Effector memory CD8-positive, alpha-beta T cell (primary cell): ENCODE results near the gene RAB43.
"Not testable (repeated sequence)": the region's sequence is repeated elsewhere in the genome, so short reads cannot be mapped to it uniquely, and the experiment has no call there.

Experiments
- ATAC-seq: fragments of 150-1000 bp; cut with Tn5 transposase; replicated peaks from 2 replicates; pipeline ENCODE4 v1.10.0; 2021; ENCODE audit warnings: mild to moderate bottlenecking, moderate library complexity
- DNase-seq, 3 experiments: peaks; one replicate each; pipeline ENCODE4 v3.0.0; 2021
- H3K27ac Mint-ChIP-seq, 2 donors: one replicate each; pipeline ENCODE4 v1.8.0; 2022; ENCODE audit warnings: mild to moderate bottlenecking in 2 of 2, mixed read lengths in 2 of 2, moderate library complexity in 2 of 2
- H3K27me3 Mint-ChIP-seq, 2 donors: one replicate each; pipeline ENCODE4 v1.8.0; 2022; ENCODE audit warnings: mixed read lengths in 2 of 2
- H3K36me3 Mint-ChIP-seq: one replicate; pipeline ENCODE4 v1.8.0; 2022; ENCODE audit warnings: mild to moderate bottlenecking, moderate library complexity, mixed read lengths; ENCODE audit not compliant: insufficient read depth
- H3K4me1 Mint-ChIP-seq, 2 donors: one replicate each; pipeline ENCODE4 v1.8.0; 2022; ENCODE audit warnings: low read depth in 2 of 2, mixed read lengths in 2 of 2
- H3K4me3 Mint-ChIP-seq, 2 donors: one replicate each; pipeline ENCODE4 v1.8.0; 2022; ENCODE audit warnings: mild to moderate bottlenecking in 2 of 2, mixed read lengths in 2 of 2, moderate library complexity in 2 of 2
- H3K9me3 Mint-ChIP-seq, 2 donors: one replicate each; pipeline ENCODE4 v1.8.0; 2022; ENCODE audit warnings: mixed read lengths in 2 of 2

The RAB43 gene

DNA sequence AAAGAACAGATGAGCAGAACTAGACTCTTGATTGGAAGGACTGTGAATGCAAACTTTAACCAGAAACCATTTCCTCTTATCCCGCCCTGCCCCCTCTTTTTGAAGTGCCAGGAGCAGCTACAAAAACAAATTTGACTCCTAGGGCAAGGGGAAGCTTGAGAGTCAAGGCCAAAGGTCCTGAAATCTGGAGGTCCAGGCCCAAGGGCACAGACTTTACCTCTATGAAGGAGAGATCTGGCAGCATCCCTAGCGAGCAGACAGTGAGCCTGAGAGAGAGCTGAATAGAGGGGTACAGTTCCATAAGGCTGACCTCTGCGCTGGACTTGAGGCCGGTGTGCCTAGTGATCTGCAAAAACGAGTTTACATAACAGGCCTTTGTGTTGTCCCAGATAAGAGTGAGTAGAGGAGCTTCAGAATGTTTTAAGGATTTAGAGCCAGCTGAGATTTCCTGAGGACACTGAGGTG lies 5.1 kb downstream of the RAB43 start:
- peaks cover 36 to 52% of the 10 kb centered on the region in 2 donors for H3K4me1 Mint-ChIP-seq
- DNase-seq, result no peak
- peak overlapping the region in 1 of 2 donors; percentile 23 for H3K27ac Mint-ChIP-seq
- H3K36me3 Mint-ChIP-seq, result peaks cover 35% of the 10 kb centered on the region
- H3K4me3 Mint-ChIP-seq, result peak overlapping the region; percentile 45 to 49
- H3K9me3 Mint-ChIP-seq, result no peaks in the 10 kb centered on the region
- no peak for ATAC-seq
- H3K27me3 Mint-ChIP-seq, result no peaks in the 10 kb centered on the region

GRCh38 chr3:129114455-129114854 lies 7.1 kb downstream of the RAB43 start:
- H3K27ac Mint-ChIP-seq, result no peak overlapping the region
- peaks cover 27 to 41% of the 10 kb centered on the region in 2 donors for H3K4me1 Mint-ChIP-seq
- no peaks in the 10 kb centered on the region for H3K27me3 Mint-ChIP-seq
- ATAC-seq, result no peak
- no peaks in the 10 kb centered on the region for H3K9me3 Mint-ChIP-seq
- no peak for DNase-seq
- H3K4me3 Mint-ChIP-seq, result no peak overlapping the region
- H3K36me3 Mint-ChIP-seq, result peaks cover 42% of the 10 kb centered on the region

GRCh38 chr3:129112308-129113052 lies 9.1 kb downstream of the RAB43 start:
- Mint-ChIP-seq H3K27ac (no peak overlapping the region), H3K9me3 (no peaks in the 10 kb centered on the region), H3K4me1 (peaks cover 23 to 36% of the 10 kb centered on the region in 2 donors), H3K4me3 (no peak overlapping the region), H3K27me3 (no peaks in the 10 kb centered on the region), H3K36me3 (peaks cover 51% of the 10 kb centered on the region)
- ATAC-seq, result no peak
- DNase-seq, result no peak

DNA sequence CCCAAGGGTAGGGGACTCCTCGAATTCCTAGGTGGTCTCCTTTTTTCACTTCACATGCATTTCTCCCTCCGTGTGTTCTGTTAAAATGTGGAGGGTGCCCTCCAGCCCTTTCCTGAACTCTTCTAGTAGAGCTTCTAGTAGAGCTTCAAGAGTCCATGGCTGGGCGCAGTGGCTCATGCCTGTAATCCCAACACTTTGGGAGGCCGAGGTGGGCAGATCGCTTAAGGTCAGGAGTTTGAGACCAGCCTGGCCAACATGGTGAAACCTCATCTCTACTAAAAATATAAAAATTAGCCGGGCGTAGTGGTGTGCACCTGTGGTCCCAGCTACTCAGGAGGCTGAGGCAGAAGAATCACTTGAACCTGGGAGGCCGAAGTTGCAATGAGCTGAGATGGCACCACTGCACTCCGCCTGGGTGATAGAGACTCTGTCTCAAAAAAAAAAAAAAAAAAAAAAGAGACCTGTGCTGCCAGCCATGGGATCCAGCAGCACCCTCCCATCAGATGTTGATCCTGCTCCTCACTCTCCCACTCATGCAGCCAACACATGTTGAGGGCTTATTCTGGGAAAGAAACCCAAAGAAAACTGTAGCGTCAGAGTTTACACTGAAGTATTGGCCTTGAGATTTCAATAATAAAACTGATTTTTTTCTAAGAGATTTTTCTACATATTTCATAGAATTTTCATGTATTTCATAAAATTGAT lies 10.4 kb downstream of the RAB43 start:
- peak overlapping the region in 1 of 2 donors; percentile 35 for H3K27ac Mint-ChIP-seq
- not testable (repeated sequence) for H3K9me3 Mint-ChIP-seq, DNase-seq, H3K27me3 Mint-ChIP-seq, H3K4me3 Mint-ChIP-seq, ATAC-seq
- peaks cover 22 to 26% of the 10 kb centered on the region in 2 donors for H3K4me1 Mint-ChIP-seq
- H3K36me3 Mint-ChIP-seq, result peaks cover 55% of the 10 kb centered on the region

DNA sequence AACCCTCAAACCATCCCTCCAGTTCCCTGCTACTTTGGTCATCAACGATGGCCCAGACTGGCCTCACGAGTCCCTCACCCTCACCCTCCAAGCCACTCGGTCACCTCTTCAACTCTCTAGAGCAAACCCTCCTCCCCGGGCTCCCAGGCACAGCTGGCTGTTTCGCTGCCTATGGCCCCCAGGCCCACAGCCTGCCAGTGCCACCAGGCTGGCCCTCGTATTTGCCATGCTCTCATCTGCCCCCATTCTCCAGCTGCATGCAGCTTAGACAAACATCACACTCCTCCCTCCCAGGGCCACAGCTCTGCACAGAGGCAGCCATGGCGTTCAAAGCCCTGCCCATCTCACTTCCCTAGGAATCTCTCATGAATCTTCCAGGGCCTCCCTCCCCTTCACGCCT lies 13.8 kb downstream of the RAB43 start:
- Mint-ChIP-seq H3K4me1 (peaks cover 31 to 38% of the 10 kb centered on the region in 2 donors), H3K27me3 (no peaks in the 10 kb centered on the region), H3K9me3 (no peaks in the 10 kb centered on the region), H3K27ac (peak overlapping the region; percentile 58 to 71), H3K4me3 (peak overlapping the region in 1 of 2 donors; percentile 21), H3K36me3 (peaks cover 47% of the 10 kb centered on the region)
- DNase-seq (no peak), ATAC-seq (no peak)

- Mint-ChIP-seq H3K9me3 (no peaks in the 10 kb centered on the region), H3K27ac (peak overlapping the region in 1 of 2 donors; percentile 71), H3K36me3 (peaks cover 43% of the 10 kb centered on the region), H3K27me3 (no peaks in the 10 kb centered on the region), H3K4me3 (no peak overlapping the region), H3K4me1 (peaks cover 33 to 40% of the 10 kb centered on the region in 2 donors)
- DNase-seq (no peak), ATAC-seq (no peak)
Measured at GRCh38 chr3:129106866-129107565, 14.6 kb downstream of the RAB43 start.

DNA sequence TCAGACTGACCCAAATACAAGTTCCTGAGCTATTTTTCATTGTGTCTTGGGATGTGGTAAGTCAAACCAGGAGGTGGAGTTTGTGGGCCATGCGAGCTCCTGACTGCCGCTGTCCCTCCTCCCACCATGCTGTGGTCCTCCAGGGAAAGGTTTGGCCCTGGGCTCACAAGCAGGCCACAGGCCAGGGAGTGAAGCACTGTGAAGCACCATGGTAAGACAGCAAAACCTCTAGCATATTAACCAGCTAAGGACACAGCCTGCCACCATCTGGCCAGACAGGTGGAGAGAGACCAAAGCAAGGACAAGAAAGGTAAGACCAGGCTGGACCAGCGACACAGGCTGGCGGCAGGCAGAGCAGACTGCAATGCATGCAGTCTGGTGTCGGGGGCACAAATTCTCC lies 15.3 kb downstream of the RAB43 start:
- no peak overlapping the region for H3K27ac Mint-ChIP-seq
- peaks cover 39 to 47% of the 10 kb centered on the region in 2 donors for H3K4me1 Mint-ChIP-seq
- DNase-seq (no peak), ATAC-seq (no peak)
- H3K9me3 Mint-ChIP-seq, result no peaks in the 10 kb centered on the region
- H3K4me3 Mint-ChIP-seq, result no peak overlapping the region
- no peaks in the 10 kb centered on the region for H3K27me3 Mint-ChIP-seq
- H3K36me3 Mint-ChIP-seq, result peaks cover 42% of the 10 kb centered on the region

GRCh38 chr3:129105862-129106261 lies 15.7 kb downstream of the RAB43 start:
- no peaks in the 10 kb centered on the region for H3K27me3 Mint-ChIP-seq
- ATAC-seq (no peak), DNase-seq (no peak)
- H3K36me3 Mint-ChIP-seq, result peaks cover 41% of the 10 kb centered on the region
- H3K9me3 Mint-ChIP-seq, result no peaks in the 10 kb centered on the region
- H3K27ac Mint-ChIP-seq, result no peak overlapping the region
- peaks cover 43 to 51% of the 10 kb centered on the region in 2 donors for H3K4me1 Mint-ChIP-seq
- H3K4me3 Mint-ChIP-seq, result no peak overlapping the region

DNA sequence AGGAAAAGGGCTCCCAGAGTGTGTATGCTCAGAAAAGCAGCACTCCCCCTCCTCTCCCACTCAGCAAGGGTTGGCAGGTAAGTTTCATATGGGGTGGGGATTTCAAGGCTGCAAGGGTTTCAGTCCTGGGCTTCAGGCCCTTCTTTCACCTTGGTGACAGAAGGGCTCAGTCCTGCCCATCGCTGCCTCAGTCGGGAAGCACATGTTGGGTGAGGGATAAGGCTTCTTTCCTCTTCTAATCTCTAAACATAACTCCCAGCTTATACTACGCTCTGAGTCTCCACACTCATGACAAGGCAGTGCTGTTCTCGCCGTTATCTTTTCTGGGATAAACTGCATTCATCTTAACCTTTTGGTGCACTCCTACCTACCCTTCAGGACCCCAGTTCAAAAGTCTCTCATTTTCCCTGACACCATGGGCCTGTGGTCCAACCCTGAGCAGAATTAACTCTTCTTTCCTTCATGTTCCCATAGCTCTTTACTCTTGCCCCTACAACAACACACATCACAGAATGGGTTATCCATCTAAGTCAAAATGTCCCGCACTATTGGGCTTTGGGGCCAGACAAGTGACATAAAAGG lies 17.0 kb downstream of the RAB43 start:
- ATAC-seq, result no peak
- H3K36me3 Mint-ChIP-seq, result peaks cover 28% of the 10 kb centered on the region
- no peak overlapping the region for H3K4me3 Mint-ChIP-seq

DNA sequence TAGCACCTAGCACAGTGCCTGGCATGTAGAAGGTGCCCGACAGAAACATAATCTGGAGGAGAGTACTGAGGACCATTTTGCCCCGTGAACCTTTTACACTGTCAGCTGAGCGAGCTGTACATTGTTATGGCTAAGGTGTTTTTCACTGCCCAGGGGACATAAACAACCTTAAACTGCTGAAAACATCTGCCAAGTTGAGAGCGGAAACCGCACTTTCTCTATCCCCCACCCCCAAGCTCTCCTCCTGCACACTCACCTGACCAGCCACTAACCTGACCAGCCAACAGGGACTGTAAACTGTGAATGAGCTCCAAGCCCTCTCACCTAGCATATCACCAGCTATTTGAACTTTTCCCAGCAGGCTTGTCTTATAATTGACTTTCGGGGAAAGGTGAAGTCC lies 17.6 kb downstream of the RAB43 start:
- no peaks in the 10 kb centered on the region for H3K27me3 Mint-ChIP-seq
- peaks cover 47 to 61% of the 10 kb centered on the region in 2 donors for H3K4me1 Mint-ChIP-seq
- DNase-seq (no peak), ATAC-seq (no peak)
- no peak overlapping the region for H3K4me3 Mint-ChIP-seq
- H3K36me3 Mint-ChIP-seq, result peaks cover 23% of the 10 kb centered on the region
- H3K9me3 Mint-ChIP-seq, result no peaks in the 10 kb centered on the region
- peak overlapping the region in 1 of 2 donors; percentile 42 for H3K27ac Mint-ChIP-seq

More for the DNA sequence above, 17.0 kb downstream of the RAB43 start:
- DNase-seq, result no peak
- Mint-ChIP-seq H3K27ac (peak overlapping the region in 1 of 2 donors; percentile 42), H3K9me3 (no peaks in the 10 kb centered on the region), H3K27me3 (no peaks in the 10 kb centered on the region), H3K4me1 (peaks cover 47 to 60% of the 10 kb centered on the region in 2 donors)

- Mint-ChIP-seq H3K36me3 (peaks cover 17% of the 10 kb centered on the region), H3K27ac (no peak overlapping the region), H3K27me3 (no peaks in the 10 kb centered on the region), H3K4me3 (no peak overlapping the region), H3K4me1 (peaks cover 44 to 57% of the 10 kb centered on the region in 2 donors), H3K9me3 (no peaks in the 10 kb centered on the region)
- ATAC-seq (no peak), DNase-seq (no peak)
Measured at GRCh38 chr3:129103296-129103695, 18.3 kb downstream of the RAB43 start.

DNA sequence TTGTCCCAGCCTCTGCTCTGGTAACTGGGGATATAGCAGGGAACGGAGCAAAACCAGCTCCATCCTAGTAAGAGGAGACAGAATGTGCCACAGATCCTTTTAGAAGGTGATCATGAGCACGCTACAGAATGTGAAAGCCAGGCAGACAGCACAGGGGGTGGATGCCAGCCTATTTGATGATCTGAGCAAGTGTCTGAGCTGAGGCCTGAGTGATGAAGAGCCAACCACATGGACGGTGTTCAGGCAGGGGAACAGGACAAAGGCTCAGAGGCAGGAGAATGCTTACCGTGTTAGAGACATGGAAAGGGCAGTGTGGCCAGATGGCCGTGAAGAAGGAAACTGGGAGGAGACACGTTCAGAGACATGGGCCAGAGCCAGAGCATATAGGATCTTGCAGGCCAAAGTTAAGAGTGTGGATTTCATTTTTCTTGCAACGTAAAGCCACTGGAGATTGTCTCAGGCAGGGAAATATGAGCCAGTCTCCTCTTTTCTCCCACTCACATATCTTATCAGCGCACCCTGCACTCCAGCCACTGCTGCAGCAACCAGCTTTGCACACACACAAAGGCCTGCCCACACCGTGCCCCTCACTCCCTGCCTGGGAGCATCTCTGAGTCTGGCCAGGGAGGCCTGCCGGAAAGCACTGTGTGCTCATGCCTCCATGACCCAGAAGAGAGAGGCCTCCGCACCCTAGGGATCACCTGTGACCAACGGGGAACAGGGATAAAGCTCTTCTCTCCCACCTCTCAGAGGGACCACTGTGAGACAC lies 20.1 kb downstream of the RAB43 start:
- ATAC-seq (no peak), DNase-seq (no peak)
- peaks cover 45 to 61% of the 10 kb centered on the region in 2 donors for H3K4me1 Mint-ChIP-seq
- no peak overlapping the region for H3K4me3 Mint-ChIP-seq
- no peaks in the 10 kb centered on the region for H3K27me3 Mint-ChIP-seq
- no peaks in the 10 kb centered on the region for H3K9me3 Mint-ChIP-seq
- H3K27ac Mint-ChIP-seq, result peak overlapping the region; percentile 33 to 74
- H3K36me3 Mint-ChIP-seq, result peaks cover 12% of the 10 kb centered on the region
